NCI-H510A (cell line): Measurements from ENCODE around the gene SRGAP3.

ENCODE experiments used
- DNase-seq: peaks from one replicate; lab custom pipeline; 2025; lab: John Stamatoyannopoulos, UW

The SRGAP3 gene

GRCh38 chr3:9251055-9251786 lies 1.8 kb upstream of the SRGAP3 start:
- no peak for DNase-seq

DNA sequence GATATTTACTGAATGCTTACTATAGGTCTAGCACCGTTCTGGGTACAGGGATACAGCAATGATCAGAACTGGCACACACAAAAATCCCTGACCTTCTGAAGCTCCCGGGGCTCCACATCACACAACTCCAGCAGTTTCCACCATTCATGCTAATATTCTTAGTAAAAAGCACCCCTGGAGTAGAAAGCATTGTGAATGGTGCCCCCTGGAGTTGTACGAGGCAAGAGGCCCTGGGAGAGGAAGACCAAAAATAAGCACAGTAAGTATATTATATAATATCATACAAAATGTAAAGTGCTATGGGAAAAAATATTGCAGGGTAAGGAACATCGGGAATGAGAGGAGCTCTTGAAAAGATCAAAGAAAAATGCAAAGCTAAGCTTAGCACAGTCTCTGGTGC lies 790 bp upstream of the SRGAP3 start:
- DNase-seq = no peak

DNA sequence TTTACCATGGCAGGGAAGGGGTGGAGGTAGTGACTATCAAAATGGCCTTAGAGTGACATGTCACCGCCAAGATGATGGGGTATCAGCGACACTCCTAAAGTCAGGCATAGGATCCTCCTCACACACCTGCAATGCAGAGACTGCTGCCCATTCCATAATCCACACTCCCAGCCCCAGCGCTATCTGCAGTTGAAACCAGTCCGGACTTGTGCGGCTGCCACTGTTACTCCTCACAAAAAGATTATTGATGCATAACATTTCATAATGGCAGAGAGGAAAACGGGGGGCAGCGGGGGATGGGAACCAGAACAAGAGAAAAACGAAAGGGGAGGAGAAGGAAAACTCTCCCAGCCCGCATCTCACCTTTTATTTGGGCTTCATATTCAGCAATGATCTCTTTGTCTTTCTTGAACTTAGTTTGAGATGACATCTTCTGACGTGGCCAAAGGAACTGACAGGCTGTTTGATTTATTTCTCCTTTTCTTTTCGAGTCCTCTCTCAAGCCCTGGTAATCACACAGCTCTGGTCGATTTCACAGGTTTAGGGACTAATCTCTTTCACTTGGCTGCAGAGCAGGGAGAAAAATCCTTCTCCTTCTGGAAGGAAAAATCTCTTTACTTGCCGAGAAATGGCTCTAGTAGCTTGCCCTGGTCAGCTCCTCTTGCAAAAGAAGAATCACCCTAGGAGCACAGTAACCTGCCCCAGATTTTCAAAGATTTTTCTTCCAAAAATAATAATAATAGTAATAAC lies 749 bp downstream of the SRGAP3 start:
- no peak for DNase-seq

- DNase-seq = no peak
Measured at GRCh38 chr3:9247941-9248521, 1.4 kb downstream of the SRGAP3 start.

- DNase-seq = no peak
Measured at GRCh38 chr3:9247361-9247940, 2.0 kb downstream of the SRGAP3 start.

DNA sequence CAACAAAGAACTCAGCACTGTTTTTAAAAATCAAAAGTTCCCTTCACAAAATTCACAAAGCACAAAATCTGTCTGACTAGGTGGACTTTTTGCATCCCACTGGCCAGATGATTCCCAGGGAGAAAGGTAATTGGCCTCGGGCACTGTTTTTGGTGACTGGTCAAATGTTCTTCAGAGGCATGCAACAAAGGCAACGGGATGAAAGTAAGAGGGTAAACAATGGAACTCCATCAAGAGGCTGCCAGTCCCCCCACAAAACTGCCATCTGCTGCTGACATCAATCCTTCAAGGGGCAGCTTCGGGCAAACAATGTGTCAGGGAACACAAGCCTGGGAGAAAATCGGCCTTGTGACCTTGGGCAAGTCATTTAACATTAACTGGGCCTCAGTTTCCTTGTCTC lies 3.3 kb downstream of the SRGAP3 start:
- DNase-seq = no peak

DNA sequence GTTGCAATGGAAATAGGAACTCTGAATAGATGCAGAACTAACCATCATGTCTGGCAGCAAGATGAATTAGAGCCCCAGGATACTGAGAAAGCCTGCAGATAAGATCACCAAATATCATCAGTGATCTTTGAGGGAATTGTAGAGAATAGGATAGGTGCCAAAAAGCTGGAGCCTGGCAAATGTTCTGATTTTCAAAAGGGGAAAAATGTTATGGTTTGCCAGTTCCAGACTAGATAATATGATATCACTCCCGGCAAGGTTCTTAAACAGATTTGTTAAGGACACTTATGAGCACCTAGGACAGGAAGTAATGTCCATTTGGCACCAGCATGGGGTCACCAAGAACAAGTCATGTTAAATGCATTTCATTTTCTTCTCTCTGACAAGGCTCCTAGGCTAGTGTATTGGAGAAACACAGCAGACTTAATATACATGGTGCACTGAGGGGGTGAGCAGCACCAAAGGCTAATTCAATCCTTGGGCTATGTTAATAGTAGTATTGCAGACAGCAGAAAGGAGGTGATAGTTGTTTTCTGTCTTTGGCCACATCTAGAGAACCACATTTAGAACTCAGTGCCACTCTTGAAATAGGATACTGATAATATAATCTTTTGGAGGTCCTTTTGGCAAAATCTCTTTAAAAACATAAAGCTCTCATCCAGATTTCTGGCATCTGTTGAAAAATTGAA lies 4.8 kb downstream of the SRGAP3 start:
- no peak for DNase-seq

GRCh38 chr3:9241956-9242355 lies 7.5 kb downstream of the SRGAP3 start:
- no peak for DNase-seq

DNA sequence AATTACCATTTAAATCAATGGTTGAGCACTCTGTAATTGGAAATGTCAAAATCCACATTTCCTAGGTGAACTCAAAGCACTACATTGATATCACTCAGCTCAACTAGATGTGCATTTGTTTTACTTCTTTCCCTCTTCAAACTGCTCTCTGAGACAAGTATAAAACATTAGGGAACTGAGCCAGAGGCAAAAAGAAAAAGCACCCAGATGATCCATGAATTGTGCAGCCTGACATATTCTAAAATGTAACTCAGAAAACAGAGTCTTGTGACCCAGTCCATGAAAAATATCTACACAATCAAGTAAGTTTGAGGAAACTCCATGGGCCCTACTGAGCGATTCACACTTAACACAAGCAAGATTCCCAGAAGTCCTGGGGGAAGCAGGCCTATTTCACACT lies 9.8 kb downstream of the SRGAP3 start:
- DNase-seq = no peak

GRCh38 chr3:9238721-9239295 lies 10.6 kb downstream of the SRGAP3 start:
- no peak for DNase-seq

GRCh38 chr3:9238276-9238675 lies 11.2 kb downstream of the SRGAP3 start:
- no peak for DNase-seq

DNA sequence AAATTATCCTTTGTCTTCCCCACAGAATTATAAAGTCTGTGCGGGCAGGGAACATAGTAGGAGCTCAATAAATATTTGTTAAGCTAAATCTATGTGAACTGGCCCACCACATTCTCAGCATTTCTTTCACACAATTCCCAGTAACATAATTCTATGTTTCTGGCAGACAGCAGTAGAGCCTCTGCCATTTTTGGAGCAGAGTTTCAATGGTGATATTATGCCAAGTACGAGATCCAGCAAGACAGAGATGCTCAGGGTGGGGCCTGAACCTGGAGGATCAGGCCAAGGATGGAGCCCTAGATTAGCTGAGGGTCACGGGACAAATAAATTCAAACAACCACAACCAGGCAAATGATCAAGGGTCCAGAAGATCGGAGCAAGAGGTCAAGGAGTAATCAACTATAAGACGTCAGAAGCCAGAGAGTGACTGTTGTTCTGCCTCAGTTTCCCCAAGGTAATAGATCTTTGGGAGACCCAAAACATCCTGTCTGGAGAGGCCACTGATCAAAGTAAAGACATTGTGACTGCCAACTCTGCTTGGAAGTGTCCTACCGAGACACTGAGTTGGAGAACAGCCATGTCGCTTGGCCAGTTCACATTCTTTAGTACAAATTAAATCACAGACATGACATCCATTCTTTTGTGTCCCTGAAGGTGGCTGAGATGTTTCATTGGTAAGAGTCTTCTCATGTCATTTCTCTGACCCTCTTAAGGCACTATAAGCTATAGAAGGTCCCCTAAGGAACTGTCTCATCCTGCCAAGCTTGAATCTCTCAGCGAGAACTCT lies 15.4 kb downstream of the SRGAP3 start:
- no peak for DNase-seq

DNA sequence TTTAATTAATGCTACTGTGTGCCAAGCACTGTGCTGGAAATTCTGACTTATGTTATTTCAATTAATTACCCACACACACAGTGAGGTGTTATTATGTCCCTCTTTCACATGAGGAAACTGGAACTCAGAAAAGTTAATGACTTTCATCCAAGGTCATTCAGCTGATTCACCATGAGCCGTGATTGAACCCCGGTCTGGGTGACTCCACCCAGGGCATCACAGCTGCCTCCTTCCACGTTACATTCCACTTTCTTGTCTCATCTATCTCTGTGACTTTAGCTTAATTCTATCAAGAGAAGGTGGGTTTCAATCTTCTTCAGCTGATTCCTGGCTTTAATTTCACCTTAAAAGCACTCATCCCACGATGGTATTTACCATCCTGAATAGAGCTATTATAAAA lies 16.3 kb downstream of the SRGAP3 start:
- no peak for DNase-seq

GRCh38 chr3:9231937-9232336 lies 17.5 kb downstream of the SRGAP3 start:
- no peak for DNase-seq

GRCh38 chr3:9231471-9231870 lies 18.0 kb downstream of the SRGAP3 start:
- no peak for DNase-seq

GRCh38 chr3:9231006-9231405 lies 18.4 kb downstream of the SRGAP3 start:
- DNase-seq = no peak

- no peak for DNase-seq
Measured at GRCh38 chr3:9230596-9230995, 18.9 kb downstream of the SRGAP3 start.

DNA sequence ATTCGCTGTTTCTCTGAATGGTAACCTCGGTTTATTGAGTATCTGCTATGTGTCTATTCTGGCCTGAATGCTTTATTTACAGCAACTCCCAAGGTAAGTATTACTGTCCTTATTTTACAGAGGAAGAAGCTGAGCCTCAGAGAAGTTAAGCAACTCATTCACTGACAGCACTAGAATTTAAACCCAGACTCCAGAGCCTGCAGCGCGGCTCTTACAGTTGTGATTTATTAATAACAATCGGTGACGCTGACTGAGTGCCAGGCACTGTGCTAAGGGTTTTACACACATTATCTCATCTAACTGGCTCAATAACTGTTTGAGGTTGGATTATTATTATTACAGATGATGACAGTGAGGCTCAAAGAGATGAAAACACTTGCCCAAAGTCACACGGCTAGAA lies 19.6 kb downstream of the SRGAP3 start:
- no peak for DNase-seq

GRCh38 chr3:9229325-9229724 lies 20.1 kb downstream of the SRGAP3 start:
- DNase-seq = no peak

DNA sequence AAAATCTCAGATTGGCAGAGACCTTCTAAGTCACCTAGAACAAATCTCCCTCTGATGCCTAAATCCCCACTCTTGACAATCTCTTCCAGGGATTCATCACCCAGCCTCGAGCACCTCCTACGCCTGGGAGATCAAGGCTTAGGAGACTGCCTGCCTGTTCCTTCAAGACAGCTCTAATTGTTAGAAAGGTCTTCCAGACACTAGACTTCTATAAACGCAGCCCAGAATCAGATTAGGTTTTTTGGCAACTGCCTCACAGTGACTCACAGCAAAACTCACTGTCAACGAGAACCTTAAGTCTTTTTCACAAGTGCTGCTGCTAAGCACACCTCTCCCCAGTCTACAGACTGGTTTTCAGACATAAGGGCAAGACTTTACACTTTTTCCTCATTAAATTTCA lies 23.1 kb downstream of the SRGAP3 start:
- no peak for DNase-seq

DNA sequence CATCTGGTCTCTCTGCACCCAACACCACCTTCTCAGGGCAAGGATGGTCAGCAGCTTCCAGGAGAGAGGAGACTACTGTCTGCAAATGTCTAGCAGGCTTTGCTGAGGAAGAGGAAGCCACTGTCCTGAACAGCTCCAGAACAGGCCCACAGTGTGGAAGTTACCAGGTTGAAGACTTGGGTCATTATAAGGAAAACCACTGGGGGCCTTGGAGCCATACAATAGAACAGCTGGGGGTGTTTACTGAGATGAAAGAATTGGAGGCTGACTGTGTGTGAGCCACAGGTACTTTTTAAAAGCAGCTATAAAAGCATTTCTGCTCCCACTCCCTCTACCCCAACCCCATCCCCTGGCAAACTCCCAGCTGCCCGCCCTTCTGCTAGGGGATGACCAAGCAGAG lies 24.2 kb downstream of the SRGAP3 start:
- DNase-seq = no peak
